SH-SY5Y (cell line): Measurements from ENCODE around the gene TLCD5.

Source experiments
- GATA2 ChIP-seq: IDR thresholded peaks from 2 replicates; pipeline ENCODE4 v1.6.1; 2011; ENCODE audit warnings: mild to moderate bottlenecking, low read depth, low read length
- GATA3 ChIP-seq: IDR thresholded peaks from 2 replicates; pipeline ENCODE4 v1.6.1; 2011; ENCODE audit warnings: low read depth, mild to moderate bottlenecking, low read length, moderate library complexity

GRCh38 chr11:120281143-120281795, 43.8 kb upstream of the TLCD5 start:
- no peak for TF ChIP-seq GATA3
- TF ChIP-seq GATA2 = no peak
